Duodenal mucosa (tissue), 2 donors: ENCODE results near the gene PCOLCE2.
"Not testable (repeated sequence)": the region's sequence is repeated elsewhere in the genome, so short reads cannot be mapped to it uniquely, and the experiment has no call there.

Experiments used
- H3K27ac ChIP-seq: one replicate; pipeline ENCODE4 v1.7.0; 2013; ENCODE audit warnings: low read depth, low read length
- H3K27me3 ChIP-seq, 2 donors: one replicate each; pipeline ENCODE4 v1.7.0; 2013; ENCODE audit warnings: low read length in 2 of 2, control low read depth in 1 of 2; ENCODE audit not compliant: insufficient read depth in 2 of 2, control insufficient read depth in 1 of 2
- H3K36me3 ChIP-seq, 2 donors: one replicate each; pipeline ENCODE4 v1.7.0; 2013; ENCODE audit warnings: low read length in 2 of 2, control low read depth in 1 of 2; ENCODE audit not compliant: insufficient read depth in 2 of 2, control insufficient read depth in 1 of 2
- H3K4me1 ChIP-seq, 2 donors: one replicate each; pipeline ENCODE4 v1.7.0; 2013; ENCODE audit warnings: low read length in 2 of 2, control low read depth in 1 of 2; ENCODE audit not compliant: insufficient read depth in 2 of 2, control insufficient read depth in 1 of 2
- H3K4me3 ChIP-seq, 2 donors: one replicate each; pipeline ENCODE4 v1.7.0; 2013; ENCODE audit warnings: low read length in 2 of 2, low read depth in 1 of 2
- H3K9ac ChIP-seq, 2 donors: one replicate each; pipeline ENCODE4 v1.7.0; 2013; ENCODE audit warnings: low read length in 2 of 2, low read depth in 1 of 2
- H3K9me3 ChIP-seq, 2 donors: one replicate each; pipeline ENCODE4 v1.7.0; 2013; ENCODE audit warnings: low read length in 2 of 2, control low read depth in 1 of 2; ENCODE audit not compliant: control insufficient read depth in 1 of 2

Gene PCOLCE2

GRCh38 chr3:142875583-142876207, 13.2 kb downstream of the PCOLCE2 start:
- Histone ChIP-seq H3K9ac (no peak overlapping the region), H3K27me3 (no peaks in the 10 kb centered on the region), H3K4me1 (no peaks in the 10 kb centered on the region), H3K9me3 (no peaks in the 10 kb centered on the region), H3K4me3 (no peak overlapping the region), H3K36me3 (no peaks in the 10 kb centered on the region), H3K27ac (no peak overlapping the region)

GRCh38 chr3:142875099-142875498, 13.8 kb downstream of the PCOLCE2 start:
- Histone ChIP-seq H3K4me3 (no peak overlapping the region), H3K27me3 (no peaks in the 10 kb centered on the region), H3K4me1 (no peaks in the 10 kb centered on the region), H3K36me3 (no peaks in the 10 kb centered on the region), H3K27ac (no peak overlapping the region), H3K9me3 (no peaks in the 10 kb centered on the region), H3K9ac (no peak overlapping the region)

- H3K27ac ChIP-seq, H3K9ac ChIP-seq, H3K36me3 ChIP-seq, H3K9me3 ChIP-seq, H3K4me1 ChIP-seq, H3K4me3 ChIP-seq, H3K27me3 ChIP-seq: not testable (repeated sequence)
Measured at GRCh38 chr3:142868382-142868781, 20.5 kb downstream of the PCOLCE2 start.

- no peaks in the 10 kb centered on the region for H3K4me1 ChIP-seq
- no peaks in the 10 kb centered on the region for H3K9me3 ChIP-seq
- H3K9ac ChIP-seq, result no peak overlapping the region
- H3K27me3 ChIP-seq, result peaks cover 0 to 2% of the 10 kb centered on the region in 2 donors
- no peak overlapping the region for H3K4me3 ChIP-seq
- H3K36me3 ChIP-seq, result no peaks in the 10 kb centered on the region
- H3K27ac ChIP-seq, result no peak overlapping the region
Measured at GRCh38 chr3:142866841-142867631, 21.8 kb downstream of the PCOLCE2 start.

- Histone ChIP-seq H3K4me1 (no peaks in the 10 kb centered on the region), H3K9me3 (no peaks in the 10 kb centered on the region), H3K4me3 (no peak overlapping the region), H3K27ac (no peak overlapping the region), H3K36me3 (no peaks in the 10 kb centered on the region), H3K27me3 (peaks cover 2 to 4% of the 10 kb centered on the region in 2 donors), H3K9ac (no peak overlapping the region)
Measured at GRCh38 chr3:142863930-142864920, 24.7 kb downstream of the PCOLCE2 start.

- no peaks in the 10 kb centered on the region for H3K9me3 ChIP-seq
- H3K9ac ChIP-seq, result no peak overlapping the region
- no peak overlapping the region for H3K4me3 ChIP-seq
- peaks cover 1 to 4% of the 10 kb centered on the region in 2 donors for H3K27me3 ChIP-seq
- no peak overlapping the region for H3K27ac ChIP-seq
- H3K4me1 ChIP-seq, result no peaks in the 10 kb centered on the region
- no peaks in the 10 kb centered on the region for H3K36me3 ChIP-seq
Measured at GRCh38 chr3:142863010-142863817, 25.7 kb downstream of the PCOLCE2 start.

- no peaks in the 10 kb centered on the region for H3K9me3 ChIP-seq
- no peak overlapping the region for H3K4me3 ChIP-seq
- H3K4me1 ChIP-seq, result no peaks in the 10 kb centered on the region
- H3K27ac ChIP-seq, result no peak overlapping the region
- no peak overlapping the region for H3K9ac ChIP-seq
- no peaks in the 10 kb centered on the region for H3K36me3 ChIP-seq
- peaks cover 0 to 4% of the 10 kb centered on the region in 2 donors for H3K27me3 ChIP-seq
Measured at GRCh38 chr3:142861926-142862325, 27.0 kb downstream of the PCOLCE2 start.

GRCh38 chr3:142858043-142858442, 30.8 kb downstream of the PCOLCE2 start:
- no peak overlapping the region for H3K9ac ChIP-seq
- H3K36me3 ChIP-seq, result no peaks in the 10 kb centered on the region
- H3K4me3 ChIP-seq, result no peak overlapping the region
- H3K9me3 ChIP-seq, result no peaks in the 10 kb centered on the region
- H3K27ac ChIP-seq, result no peak overlapping the region
- H3K4me1 ChIP-seq, result no peaks in the 10 kb centered on the region
- H3K27me3 ChIP-seq, result peaks cover 0 to 4% of the 10 kb centered on the region in 2 donors

- H3K9me3 ChIP-seq, result no peaks in the 10 kb centered on the region
- H3K27me3 ChIP-seq, result peaks cover 0 to 4% of the 10 kb centered on the region in 2 donors
- no peak overlapping the region for H3K9ac ChIP-seq
- no peak overlapping the region for H3K27ac ChIP-seq
- H3K36me3 ChIP-seq, result no peaks in the 10 kb centered on the region
- no peaks in the 10 kb centered on the region for H3K4me1 ChIP-seq
- no peak overlapping the region for H3K4me3 ChIP-seq
Measured at GRCh38 chr3:142857056-142857455, 31.8 kb downstream of the PCOLCE2 start.
